Measurements from ENCODE around the gene PXN.

GRCh38 chr12:120190985-120191480, 74.5 kb downstream of the PXN start:
- no peak for TF ChIP-seq POLR2A (IDR thresholded peaks at IDR 0.05)
- TF ChIP-seq CTCF (IDR thresholded peaks at IDR 0.05): no peak
